ENCODE measurements around the gene ARL3.

DNA sequence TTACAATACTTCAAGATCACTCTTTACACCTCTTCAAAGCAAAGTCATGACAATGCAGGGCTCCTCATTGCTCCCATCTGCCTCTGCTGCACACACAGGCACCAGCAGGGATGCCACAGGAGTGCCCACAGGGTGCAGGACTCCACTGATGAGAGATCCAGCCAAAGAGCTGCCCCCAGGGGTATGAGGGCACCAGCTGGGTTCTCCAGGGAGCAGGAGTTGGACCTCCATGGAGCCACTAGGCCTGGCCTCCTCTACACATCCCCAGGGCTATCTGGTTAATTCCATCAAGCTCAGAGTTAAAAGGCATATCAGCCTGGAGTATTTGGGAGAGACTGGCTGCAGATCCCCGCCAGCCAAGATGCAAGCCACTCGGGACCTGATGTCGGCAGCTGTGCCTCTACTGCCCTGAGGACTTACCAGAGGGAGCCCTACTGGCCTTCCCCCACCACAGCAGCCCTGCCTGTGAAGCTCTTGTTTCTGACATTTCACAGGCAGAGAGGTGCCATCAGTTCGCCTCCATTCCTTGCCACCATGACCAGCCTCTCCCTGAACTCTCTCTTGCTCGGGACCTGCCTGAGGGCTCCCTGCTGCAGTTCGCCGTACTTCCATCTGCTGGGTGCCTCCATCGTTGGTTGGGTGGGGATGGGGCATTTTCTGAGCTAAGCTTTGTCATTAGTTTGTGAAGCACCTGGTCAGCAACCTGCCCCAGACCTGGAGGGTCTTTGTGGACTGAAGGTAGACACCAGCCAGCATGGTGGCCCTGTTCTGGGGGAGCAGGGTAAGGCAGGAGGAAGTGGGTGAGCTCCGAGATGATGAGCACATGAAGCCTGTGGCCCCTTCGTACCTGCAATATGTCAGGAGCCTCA, 82.4 kb downstream of the ARL3 start:
- TF ChIP-seq, protein P1, sequence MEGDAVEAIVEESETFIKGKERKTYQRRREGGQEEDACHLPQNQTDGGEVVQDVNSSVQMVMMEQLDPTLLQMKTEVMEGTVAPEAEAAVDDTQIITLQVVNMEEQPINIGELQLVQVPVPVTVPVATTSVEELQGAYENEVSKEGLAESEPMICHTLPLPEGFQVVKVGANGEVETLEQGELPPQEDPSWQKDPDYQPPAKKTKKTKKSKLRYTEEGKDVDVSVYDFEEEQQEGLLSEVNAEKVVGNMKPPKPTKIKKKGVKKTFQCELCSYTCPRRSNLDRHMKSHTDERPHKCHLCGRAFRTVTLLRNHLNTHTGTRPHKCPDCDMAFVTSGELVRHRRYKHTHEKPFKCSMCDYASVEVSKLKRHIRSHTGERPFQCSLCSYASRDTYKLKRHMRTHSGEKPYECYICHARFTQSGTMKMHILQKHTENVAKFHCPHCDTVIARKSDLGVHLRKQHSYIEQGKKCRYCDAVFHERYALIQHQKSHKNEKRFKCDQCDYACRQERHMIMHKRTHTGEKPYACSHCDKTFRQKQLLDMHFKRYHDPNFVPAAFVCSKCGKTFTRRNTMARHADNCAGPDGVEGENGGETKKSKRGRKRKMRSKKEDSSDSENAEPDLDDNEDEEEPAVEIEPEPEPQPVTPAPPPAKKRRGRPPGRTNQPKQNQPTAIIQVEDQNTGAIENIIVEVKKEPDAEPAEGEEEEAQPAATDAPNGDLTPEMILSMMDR (conservative IDR thresholded peaks at IDR 0.05 in 1 of 2, IDR thresholded peaks at IDR 0.05 in 1 of 2; ENCODE audit: low read depth in 1 of 2, low read length in 2 of 2) = no peak
- no peak for TF ChIP-seq EZH2 (IDR thresholded peaks at IDR 0.05; ENCODE audit: low read length, missing control alignments)
